H1 (cell line): Measurements from ENCODE around the gene DYNC1H1. TPM values are rescaled to one million over a fixed set of nuclear protein-coding genes. Genes with fewer than 3 reads are reported as not detected.

ENCODE experiments used
- CTCF ChIA-PET: fragments of 300-600 bp; sonication (Branson Sonifier 250); formaldehyde crosslinking; loops from one replicate; lab custom pipeline; 2021; ENCODE audit not compliant: partially characterized antibody; lab: Charles Lee
- POLR2A ChIA-PET: fragments of 300-600 bp; sonication (Branson Sonifier 250); formaldehyde crosslinking; loops from one replicate; lab custom pipeline; 2021; ENCODE audit warnings: inconsistent platforms; ENCODE audit not compliant: partially characterized antibody; lab: Charles Lee
- DNase-seq, 2 experiments: peaks; one replicate each; pipeline versions ENCODE4 v3.0.0 to v3.0.0-alpha.2; 2010 to 2022; ENCODE audit warnings: low spot score in 2 of 2, low read depth in 1 of 2, mixed read lengths in 1 of 2
- FAIRE-seq: peaks from 2 replicates; lab custom pipeline; 2011; peaks lifted over from hg19 to GRCh38; lab: Jason Lieb, UNC
- H2AFZ ChIP-seq: 2 replicates; pipeline ENCODE4 v1.8.1; 2012; ENCODE audit warnings: low read length, inconsistent platforms
- H2AK5ac ChIP-seq: 2 replicates; pipeline ENCODE4 v1.6.1; 2013; ENCODE audit warnings: low read depth, low read length
- H2BK120ac ChIP-seq: replicated peaks from 2 replicates; pipeline ENCODE3; 2013; ENCODE audit warnings: low read depth, low read length, inconsistent platforms
- H2BK12ac ChIP-seq: 2 replicates; pipeline ENCODE4 v1.6.1; 2013; ENCODE audit warnings: low read depth, low read length
- H2BK15ac ChIP-seq: 2 replicates; pipeline ENCODE4 v1.6.1; 2013; ENCODE audit warnings: low read length
- H2BK20ac ChIP-seq: 2 replicates; pipeline ENCODE4 v1.6.1; 2013; ENCODE audit warnings: low read length
- H2BK5ac ChIP-seq: 2 replicates; pipeline ENCODE4 v1.6.1; 2013; ENCODE audit warnings: low read depth, low read length
- H3K14ac ChIP-seq: 2 replicates; pipeline ENCODE4 v1.6.1; 2013; ENCODE audit warnings: inconsistent platforms; ENCODE audit not compliant: insufficient read length
- H3K18ac ChIP-seq: 2 replicates; pipeline ENCODE4 v1.6.1; 2013; ENCODE audit warnings: low read length; ENCODE audit errors: extremely low read depth
- H3K23ac ChIP-seq: 2 replicates; pipeline ENCODE4 v1.6.1; 2013; ENCODE audit warnings: inconsistent platforms; ENCODE audit not compliant: insufficient read length
- H3K23me2 ChIP-seq: 2 replicates; pipeline ENCODE4 v1.6.1; 2013; ENCODE audit warnings: low read depth, low read length
- H3K27ac ChIP-seq: 2 replicates; pipeline ENCODE4 v1.6.1; 2011; ENCODE audit warnings: low read depth, low read length, inconsistent platforms
- H3K27me3 ChIP-seq, 4 experiments: replicated peaks in 1 of 4; 1 replicate in 1 of 4; 2 replicates in 3 of 4; pipeline versions ENCODE4 v1.6.1 to v1.8.1; 2011 to 2013; ENCODE audit warnings: low read length in 3 of 4, mild to moderate bottlenecking in 3 of 4, inconsistent platforms in 2 of 4, mixed read lengths in 2 of 4, moderate library complexity in 1 of 4; ENCODE audit not compliant: control insufficient read depth in 3 of 4, insufficient read depth in 3 of 4; ENCODE audit errors: extremely low read depth in 1 of 4
- H3K36me3 ChIP-seq, 4 experiments: 2 replicates each; pipeline versions ENCODE4 v1.6.1 to v1.8.1; 2011 to 2013; ENCODE audit warnings: mild to moderate bottlenecking in 4 of 4, low read length in 3 of 4, moderate library complexity in 2 of 4, control low read depth in 1 of 4, inconsistent platforms in 1 of 4; ENCODE audit not compliant: insufficient read depth in 4 of 4, control insufficient read depth in 2 of 4
- H3K4ac ChIP-seq: replicated peaks from 2 replicates; pipeline ENCODE3; 2013; ENCODE audit warnings: low read length, low read depth, mixed read lengths, inconsistent platforms; ENCODE audit not compliant: insufficient read length
- H3K4me1 ChIP-seq, 4 experiments: replicated peaks in 1 of 4; 1 replicate in 1 of 4; 2 replicates in 3 of 4; pipeline versions ENCODE4 v1.6.1 to v1.8.1; 2011 to 2013; ENCODE audit warnings: low read length in 3 of 4, inconsistent platforms in 2 of 4, mixed read lengths in 1 of 4; ENCODE audit not compliant: insufficient read depth in 4 of 4, control insufficient read depth in 3 of 4
- H3K4me2 ChIP-seq, 2 experiments: 2 replicates each; pipeline versions ENCODE4 v1.6.1 to v1.8.1; 2011 to 2013; ENCODE audit warnings: low read depth in 2 of 2, low read length in 2 of 2, control low read depth in 1 of 2, inconsistent platforms in 1 of 2, mild to moderate bottlenecking in 1 of 2; ENCODE audit not compliant: insufficient read depth in 1 of 2
- H3K4me3 ChIP-seq, 4 experiments: fragments of 200-600, 300-600 bp in 1 of 4; sonication (generic), shearing (Covaris generic), sonication (Bioruptor Twin) in 1 of 4; 2 replicates each; pipeline versions ENCODE4 v1.5.1 to v1.8.1; 2011 to 2016; ENCODE audit warnings: low read length in 4 of 4, low read depth in 3 of 4, control low read depth in 2 of 4, inconsistent platforms in 2 of 4, mild to moderate bottlenecking in 2 of 4, mixed read lengths in 1 of 4, moderate library complexity in 1 of 4; ENCODE audit not compliant: insufficient read depth in 2 of 4; ENCODE audit errors: extremely low read depth in 1 of 4
- H3K56ac ChIP-seq: replicated peaks from 2 replicates; pipeline ENCODE3; 2013; ENCODE audit warnings: low read depth, mild to moderate bottlenecking, mixed read lengths, low read length, inconsistent platforms; ENCODE audit not compliant: insufficient read length
- H3K79me1 ChIP-seq: 2 replicates; pipeline ENCODE4 v1.6.1; 2013; ENCODE audit warnings: low read depth, low read length, control low read depth
- H3K79me2 ChIP-seq, 2 experiments: 2 replicates each; pipeline versions ENCODE4 v1.6.1 to v1.8.1; 2012 to 2013; ENCODE audit warnings: low read length in 2 of 2, mild to moderate bottlenecking in 2 of 2, inconsistent platforms in 1 of 2; ENCODE audit not compliant: insufficient read depth in 2 of 2, control insufficient read depth in 1 of 2
- H3K9ac ChIP-seq, 4 experiments: replicated peaks in 1 of 4; 1 replicate in 1 of 4; 2 replicates in 3 of 4; pipeline versions ENCODE4 v1.6.1 to v1.8.1; 2011 to 2013; ENCODE audit warnings: low read depth in 3 of 4, low read length in 3 of 4, control low read depth in 2 of 4, mild to moderate bottlenecking in 2 of 4, moderate library complexity in 2 of 4, inconsistent platforms in 1 of 4; ENCODE audit errors: extremely low read depth in 1 of 4
- H3K9me3 ChIP-seq, 2 experiments: 2 replicates each; pipeline versions ENCODE4 v1.6.1 to v1.8.1; 2012 to 2013; ENCODE audit warnings: mild to moderate bottlenecking in 2 of 2, moderate library complexity in 2 of 2, control low read depth in 1 of 2, inconsistent platforms in 1 of 2, low read depth in 1 of 2, low read length in 1 of 2, mixed read lengths in 1 of 2; ENCODE audit not compliant: insufficient read depth in 2 of 2
- H4K20me1 ChIP-seq, 2 experiments: replicated peaks in 1 of 2; 2 replicates each; pipeline versions ENCODE3 to v1.8.1; 2011 to 2013; ENCODE audit warnings: inconsistent platforms in 2 of 2, low read length in 2 of 2, mild to moderate bottlenecking in 1 of 2; ENCODE audit not compliant: insufficient read depth in 2 of 2, control insufficient read depth in 1 of 2
- H4K5ac ChIP-seq: 2 replicates; pipeline ENCODE4 v1.6.1; 2013; ENCODE audit warnings: low read length, low read depth, mixed read lengths, inconsistent platforms; ENCODE audit not compliant: insufficient read length
- H4K8ac ChIP-seq: 2 replicates; pipeline ENCODE4 v1.8.0; 2013; ENCODE audit warnings: mild to moderate bottlenecking, moderate library complexity, low read length, inconsistent platforms; ENCODE audit not compliant: insufficient read depth; ENCODE audit errors: extremely low read depth
- H4K91ac ChIP-seq: replicated peaks from 2 replicates; pipeline ENCODE3; 2013; ENCODE audit warnings: low read length, mixed read lengths, inconsistent platforms; ENCODE audit not compliant: insufficient read length
- CBX5 ChIP-seq: fragments of 300-800, 300-1000 bp; sonication (generic); IDR thresholded peaks from 2 replicates; pipeline ENCODE4 v1.7.1; 2016; ENCODE audit warnings: antibody characterized with exemption, low read length, low read depth
- CEBPB ChIP-seq: IDR thresholded peaks from 2 replicates; pipeline ENCODE4 v1.6.1; 2012; ENCODE audit warnings: low read depth, low read length
- CREB1 ChIP-seq: IDR thresholded peaks from 2 replicates; pipeline ENCODE4 v1.6.1; 2012; ENCODE audit warnings: inconsistent platforms
- EZH2 ChIP-seq: fragments of 200-600 bp; sonication (generic); IDR thresholded peaks from 2 replicates; pipeline ENCODE4 v1.7.1; 2012; ENCODE audit warnings: low read depth, mild to moderate bottlenecking, moderate library complexity, low read length, inconsistent platforms; ENCODE audit not compliant: severe bottlenecking
- FOSL1 ChIP-seq: IDR thresholded peaks from 2 replicates; pipeline ENCODE4 v1.6.1; 2011; ENCODE audit warnings: mild to moderate bottlenecking, low read depth, low read length, moderate library complexity; ENCODE audit not compliant: insufficient read depth
- GTF2F1 ChIP-seq: IDR thresholded peaks from 2 replicates; pipeline ENCODE4 v1.6.1; 2012; ENCODE audit warnings: low read depth, low read length, improper control_type of control experiment, borderline replicate concordance
- JUND ChIP-seq: IDR thresholded peaks from 2 replicates; pipeline ENCODE4 v1.6.1; 2011; ENCODE audit warnings: mild to moderate bottlenecking, improper control_type of control experiment, low read length
- PHF8 ChIP-seq: fragments of 200-600 bp; sonication (generic); conservative IDR thresholded peaks from 2 replicates; pipeline ENCODE4 v1.7.1; 2012; ENCODE audit warnings: low read depth, mild to moderate bottlenecking, inconsistent platforms, low read length, moderate library complexity
- RXRA ChIP-seq: IDR thresholded peaks from 2 replicates; pipeline ENCODE4 v1.6.1; 2011; ENCODE audit warnings: low read depth, mild to moderate bottlenecking, low read length, moderate library complexity; ENCODE audit not compliant: insufficient read depth
- WGBS, 2 experiments: shearing (Covaris generic) in 1 of 2; methylation state at CpG; one replicate each; pipeline versions ENCODE4 v1.1.6 to v1.1.7; 2013 to 2015; ENCODE audit warnings: low lambda C conversion rate in 2 of 2, mixed read lengths in 2 of 2, inconsistent platforms in 1 of 2, low coverage in 1 of 2, missing lambda C conversion rate in 1 of 2; ENCODE audit not compliant: insufficient replicate concordance in 2 of 2, insufficient coverage in 1 of 2, insufficient read length in 1 of 2; ENCODE audit errors: extremely low coverage in 1 of 2, missing lambda C conversion rate in 1 of 2; 5-methylcytosine and 5-hydroxymethylcytosine counted together
- polyA plus RNA-seq, 7 experiments: library from polyadenylated mRNA; depleted of rRNA in 3 of 7; stranded (reverse) in 5 of 7; unstranded in 2 of 7; fragments of >200 nt in 5 of 7; fragments of 200-250 nt in 2 of 7; gene quantifications; 1 replicate in 5 of 7; 2 replicates in 1 of 7; 4 replicates in 1 of 7; pipeline versions ENCODE4 v1.2.1 to v1.2.3, GENCODE V29; 2011 to 2013; ENCODE audit warnings: missing spikeins in 2 of 7, mixed read lengths in 2 of 7
- total RNA-seq: library from RNA; stranded (reverse); fragmentation: NEBNext Ultra II Directional; extraction: Animal tissue kit (Norgen Biotek cat#: 25700); gene quantifications from 2 replicates; pipeline ENCODE4 v1.2.1, GENCODE V29; 2021
- TF ChIP-seq, protein P1 (sequence below): IDR thresholded peaks from 2 replicates; pipeline ENCODE4 v1.6.1; 2012; ENCODE audit warnings: low read length, inconsistent platforms
- TF ChIP-seq, protein P2 (sequence below): IDR thresholded peaks from 2 replicates; pipeline ENCODE4 v1.6.1; 2011; ENCODE audit warnings: low read length, improper control_type of control experiment

The DYNC1H1 gene
- total and polyA plus RNA-seq, 2 of the 8 experiments (the other 6 are each of a cell fraction or from before 2014, with no cell fraction given), result 238 to 387 TPM

DNA sequence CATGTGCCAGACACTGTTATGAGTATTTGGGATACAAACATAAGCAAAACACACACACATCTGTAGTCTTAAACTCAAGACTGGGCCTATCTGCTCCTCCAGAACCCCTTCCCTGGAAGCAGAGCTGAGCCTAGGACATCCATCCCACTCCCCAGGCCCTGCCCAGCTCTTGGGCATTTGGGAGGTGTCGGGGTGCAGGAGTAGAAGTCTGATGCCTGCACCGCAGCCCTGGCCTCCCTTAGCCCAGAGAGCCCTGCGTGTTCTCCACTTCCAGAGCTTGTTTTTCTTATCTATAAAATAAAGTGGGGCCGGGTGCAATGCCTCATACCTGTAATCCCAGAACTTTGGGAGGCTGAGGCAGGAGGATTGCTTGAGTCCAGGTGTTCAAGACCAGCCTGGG is 110.8 kb downstream of the DYNC1H1 start:
- Histone ChIP-seq H3K56ac (no peak overlapping the region), H3K4me2 (no peak overlapping the region), H2AK5ac (no peak overlapping the region), H3K23me2 (no peaks in the 10 kb centered on the region), H3K27me3 (no peaks in the 10 kb centered on the region), H3K36me3 (peaks cover 4 to 20% (median 10%) of the 10 kb centered on the region in 4 experiments; a peak in 7 of 8 replicates), H3K4ac (no peak overlapping the region), H3K4me3 (no peak overlapping the region), H3K9ac (no peak overlapping the region), H2BK20ac (no peak overlapping the region), H2BK15ac (no peak overlapping the region), H2AFZ (no peak overlapping the region), H3K27ac (no peak overlapping the region), H3K14ac (no peak overlapping the region), H4K20me1 (peaks cover 0 to 3% of the 10 kb centered on the region in 2 experiments), H3K18ac (no peak overlapping the region), H3K23ac (no peak overlapping the region), H4K8ac (no peak overlapping the region), H2BK5ac (no peak overlapping the region), H2BK12ac (no peak overlapping the region), H3K9me3 (no peaks in the 10 kb centered on the region), H4K91ac (no peak overlapping the region), H2BK120ac (no peak overlapping the region), H3K79me1 (no peaks in the 10 kb centered on the region), H3K79me2 (no peaks in the 10 kb centered on the region), H4K5ac (no peak overlapping the region), H3K4me1 (no peaks in the 10 kb centered on the region)
- 96% methylated on average over 4 of the region's 4 CpGs; no CpG with 5 or more reads in 1 of the 2 experiments for WGBS, 2 experiments
- POLR2A ChIA-PET, result interaction anchor here (1.3 to 5.4 kb wide), 4 partner anchors 12 to 23 kb away, joined by 5 to 39 read pairs (median 6); partner anchors contain the start of gene HSP90AA1
- CTCF ChIA-PET, result interaction anchor here (1.0 to 1.1 kb wide), 2 partner anchors 21 to 23 kb away, joined by 3 to 4 read pairs; no protein-coding TSS in a partner anchor
- FAIRE-seq, result no peak
- DNase-seq, result no peak
- TF ChIP-seq FOSL1 (no peak), GTF2F1 (no peak), CEBPB (no peak), JUND (no peak), RXRA (no peak), EZH2 (no peak), PHF8 (no peak), CBX5 (no peak), CREB1 (no peak)
- TF ChIP-seq, protein P1, sequence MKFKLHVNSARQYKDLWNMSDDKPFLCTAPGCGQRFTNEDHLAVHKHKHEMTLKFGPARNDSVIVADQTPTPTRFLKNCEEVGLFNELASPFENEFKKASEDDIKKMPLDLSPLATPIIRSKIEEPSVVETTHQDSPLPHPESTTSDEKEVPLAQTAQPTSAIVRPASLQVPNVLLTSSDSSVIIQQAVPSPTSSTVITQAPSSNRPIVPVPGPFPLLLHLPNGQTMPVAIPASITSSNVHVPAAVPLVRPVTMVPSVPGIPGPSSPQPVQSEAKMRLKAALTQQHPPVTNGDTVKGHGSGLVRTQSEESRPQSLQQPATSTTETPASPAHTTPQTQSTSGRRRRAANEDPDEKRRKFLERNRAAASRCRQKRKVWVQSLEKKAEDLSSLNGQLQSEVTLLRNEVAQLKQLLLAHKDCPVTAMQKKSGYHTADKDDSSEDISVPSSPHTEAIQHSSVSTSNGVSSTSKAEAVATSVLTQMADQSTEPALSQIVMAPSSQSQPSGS, result no peak
- TF ChIP-seq, protein P2, sequence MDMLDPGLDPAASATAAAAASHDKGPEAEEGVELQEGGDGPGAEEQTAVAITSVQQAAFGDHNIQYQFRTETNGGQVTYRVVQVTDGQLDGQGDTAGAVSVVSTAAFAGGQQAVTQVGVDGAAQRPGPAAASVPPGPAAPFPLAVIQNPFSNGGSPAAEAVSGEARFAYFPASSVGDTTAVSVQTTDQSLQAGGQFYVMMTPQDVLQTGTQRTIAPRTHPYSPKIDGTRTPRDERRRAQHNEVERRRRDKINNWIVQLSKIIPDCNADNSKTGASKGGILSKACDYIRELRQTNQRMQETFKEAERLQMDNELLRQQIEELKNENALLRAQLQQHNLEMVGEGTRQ, result no peak
